Mammary epithelial cell (primary cell): ENCODE data around the gene NRF1.

Experiments
- EZH2 ChIP-seq: IDR thresholded peaks from 2 replicates; pipeline ENCODE4 v1.6.1; 2012; ENCODE audit warnings: low read length, inconsistent platforms, borderline replicate concordance
- TF ChIP-seq, protein P1 (sequence below), 2 donors: IDR thresholded peaks in 1 of 2; conservative IDR thresholded peaks in 1 of 2; 2 replicates each; pipeline ENCODE4 v1.5.1; 2011 to 2012; ENCODE audit warnings: inconsistent platforms in 2 of 2, low read length in 2 of 2, mild to moderate bottlenecking in 2 of 2, control low read depth in 1 of 2, low read depth in 1 of 2; ENCODE audit not compliant: insufficient read depth in 1 of 2; ENCODE audit errors: extremely low read depth in 1 of 2

DNA sequence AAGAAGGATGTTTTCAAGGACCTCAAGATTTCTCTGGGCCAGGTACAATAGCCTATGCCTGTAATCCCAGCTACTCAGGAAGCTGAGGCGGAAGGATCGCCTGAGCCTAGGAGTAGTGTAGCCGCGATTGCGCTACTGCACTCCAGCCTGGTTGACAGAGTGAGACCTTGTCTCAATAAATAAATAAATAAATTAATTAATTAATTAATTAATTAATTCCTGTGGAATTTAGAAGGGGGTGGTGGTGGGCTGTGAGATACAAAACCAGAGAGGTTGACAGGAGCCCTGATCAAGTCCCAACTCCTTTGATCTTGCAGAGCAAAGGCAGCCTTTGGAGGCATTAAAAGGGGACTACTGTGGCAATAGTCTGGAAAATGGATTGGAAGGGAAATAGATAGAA lies 39.3 kb upstream of the NRF1 start:
- TF ChIP-seq, protein P1, sequence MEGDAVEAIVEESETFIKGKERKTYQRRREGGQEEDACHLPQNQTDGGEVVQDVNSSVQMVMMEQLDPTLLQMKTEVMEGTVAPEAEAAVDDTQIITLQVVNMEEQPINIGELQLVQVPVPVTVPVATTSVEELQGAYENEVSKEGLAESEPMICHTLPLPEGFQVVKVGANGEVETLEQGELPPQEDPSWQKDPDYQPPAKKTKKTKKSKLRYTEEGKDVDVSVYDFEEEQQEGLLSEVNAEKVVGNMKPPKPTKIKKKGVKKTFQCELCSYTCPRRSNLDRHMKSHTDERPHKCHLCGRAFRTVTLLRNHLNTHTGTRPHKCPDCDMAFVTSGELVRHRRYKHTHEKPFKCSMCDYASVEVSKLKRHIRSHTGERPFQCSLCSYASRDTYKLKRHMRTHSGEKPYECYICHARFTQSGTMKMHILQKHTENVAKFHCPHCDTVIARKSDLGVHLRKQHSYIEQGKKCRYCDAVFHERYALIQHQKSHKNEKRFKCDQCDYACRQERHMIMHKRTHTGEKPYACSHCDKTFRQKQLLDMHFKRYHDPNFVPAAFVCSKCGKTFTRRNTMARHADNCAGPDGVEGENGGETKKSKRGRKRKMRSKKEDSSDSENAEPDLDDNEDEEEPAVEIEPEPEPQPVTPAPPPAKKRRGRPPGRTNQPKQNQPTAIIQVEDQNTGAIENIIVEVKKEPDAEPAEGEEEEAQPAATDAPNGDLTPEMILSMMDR (conservative IDR thresholded peaks at IDR 0.05 in 1 of 2, IDR thresholded peaks at IDR 0.05 in 1 of 2; ENCODE audit: extremely low read depth in 1 of 2, insufficient read depth in 1 of 2, low read depth in 1 of 2, low read length in 2 of 2), result no peak
- no peak for TF ChIP-seq EZH2
